Stimulated activated CD8-positive, alpha-beta memory T cell treated with anti-CD3 and anti-CD28 coated beads, Interleukin-2, amount 100 ng/mL, for 1 hour (primary cell): ENCODE data around the gene PSG6.
"Not testable (repeated sequence)": the region's sequence is repeated elsewhere in the genome, so short reads cannot be mapped to it uniquely, and the experiment has no call there.

ENCODE experiments used
- DNase-seq, 2 donors: peaks; one replicate each; pipeline ENCODE4 v3.0.0-alpha.2; 2020; ENCODE audit warnings: low read depth in 2 of 2

The PSG6 gene

DNA sequence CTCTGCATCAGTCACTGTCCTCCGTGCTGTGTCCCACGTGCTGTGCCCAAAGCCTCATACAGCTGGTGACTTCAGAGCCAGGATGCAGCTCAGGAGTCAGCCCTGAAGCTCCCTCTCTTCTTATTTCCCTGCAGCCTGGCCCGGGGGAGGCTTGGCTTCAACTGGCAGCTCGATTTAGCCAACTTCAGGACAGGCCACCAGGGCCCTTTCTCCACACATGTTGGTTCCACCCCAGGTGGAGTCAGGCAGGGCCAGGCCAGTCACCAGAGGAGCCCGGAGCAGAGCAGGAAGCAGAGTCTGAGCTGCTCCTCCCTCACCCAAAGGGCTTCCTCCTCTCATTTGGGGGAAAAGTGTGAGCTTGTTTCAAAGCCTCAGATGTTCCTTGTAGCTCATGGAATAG is 11.5 kb downstream of the PSG6 start:
- DNase-seq = not testable (repeated sequence)

DNA sequence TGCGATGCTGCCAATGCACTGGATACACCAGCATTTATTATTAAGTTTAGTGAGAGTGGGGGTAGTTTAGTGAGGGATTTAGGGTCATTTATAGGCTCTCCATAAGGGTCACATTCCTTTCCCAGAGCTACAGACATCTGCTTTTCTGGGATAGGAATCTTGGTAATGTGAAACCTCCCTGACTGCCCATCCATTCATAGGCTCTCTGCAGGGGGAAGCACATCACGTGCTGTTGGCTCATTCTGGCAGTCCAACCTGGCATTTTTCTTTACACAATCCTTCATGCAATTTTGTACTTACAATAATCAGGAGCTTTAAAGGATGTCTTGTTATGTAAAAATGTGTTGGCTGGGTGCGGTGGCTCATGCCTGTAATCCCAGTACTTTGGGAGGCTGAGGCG is 17.1 kb downstream of the PSG6 start:
- DNase-seq = not testable (repeated sequence)

DNA sequence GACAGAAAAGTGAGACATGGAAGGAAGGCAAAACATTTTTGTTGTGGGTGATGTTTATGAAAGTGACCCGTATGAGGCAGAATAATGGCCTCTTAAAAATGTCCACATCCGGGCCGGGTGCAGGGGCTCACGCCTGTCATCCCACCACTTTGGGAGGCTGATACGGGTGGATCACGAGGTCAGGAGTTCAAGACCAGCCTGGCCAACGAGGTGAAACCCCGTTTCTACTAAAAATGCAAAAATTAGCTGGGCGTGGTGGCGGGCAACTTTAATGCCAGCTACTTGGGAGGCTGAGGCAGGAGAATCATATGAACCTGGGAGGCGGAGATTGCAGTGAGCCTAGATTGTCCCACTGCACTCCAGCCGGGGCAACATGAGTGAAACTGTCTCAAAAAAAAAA is 18.0 kb downstream of the PSG6 start:
- not testable (repeated sequence) for DNase-seq

GRCh38 chr19:42899110-42899509 is 18.6 kb downstream of the PSG6 start:
- not testable (repeated sequence) for DNase-seq

GRCh38 chr19:42898656-42899055 is 19.0 kb downstream of the PSG6 start:
- not testable (repeated sequence) for DNase-seq

DNA sequence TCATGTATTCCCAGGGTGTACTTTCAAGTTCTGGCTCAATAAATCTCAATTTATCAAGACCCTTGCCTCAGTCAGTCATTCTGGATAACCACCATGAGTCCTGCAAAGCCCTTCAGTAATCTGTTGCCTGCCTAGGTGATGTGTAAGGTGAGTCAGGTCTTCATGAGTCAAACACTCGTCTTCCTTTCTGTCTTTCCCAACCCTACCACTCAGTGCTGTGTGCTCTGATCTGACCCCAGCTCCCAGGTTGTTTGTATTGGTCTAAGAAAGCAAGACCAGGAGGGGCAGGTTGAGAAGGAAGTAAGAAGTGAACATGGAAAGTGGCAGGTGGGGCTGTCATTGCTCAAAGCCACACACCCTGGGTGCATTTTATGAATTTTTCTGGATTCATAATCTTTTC is 20.0 kb downstream of the PSG6 start:
- DNase-seq = not testable (repeated sequence)

DNA sequence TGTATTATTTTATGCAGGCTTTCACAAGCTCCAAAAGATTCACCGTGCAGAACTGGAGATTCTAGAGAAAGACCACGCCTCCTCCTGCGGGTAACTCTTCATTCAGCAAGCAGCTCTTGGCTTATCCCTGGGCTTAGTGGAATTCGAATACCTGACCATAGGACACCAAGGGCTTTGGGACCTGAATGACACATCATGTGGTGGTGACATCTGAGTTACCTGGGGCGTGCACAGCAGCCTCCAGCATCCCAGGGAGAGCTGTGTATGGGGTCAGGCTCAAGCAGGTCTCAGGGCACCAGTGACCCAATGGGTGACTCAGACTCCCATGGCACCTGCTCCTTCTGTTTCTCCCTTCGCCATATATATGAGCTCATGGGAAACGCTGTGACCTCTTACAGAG is 27.2 kb downstream of the PSG6 start:
- DNase-seq = not testable (repeated sequence)

- DNase-seq = not testable (repeated sequence)
These were observed 29.7 kb downstream of the PSG6 start for GRCh38 chr19:42887876-42888445.

- not testable (repeated sequence) for DNase-seq
These were observed 35.0 kb downstream of the PSG6 start for GRCh38 chr19:42882730-42883129.

- DNase-seq = not testable (repeated sequence)
These were observed 35.7 kb downstream of the PSG6 start for GRCh38 chr19:42882010-42882409.

DNA sequence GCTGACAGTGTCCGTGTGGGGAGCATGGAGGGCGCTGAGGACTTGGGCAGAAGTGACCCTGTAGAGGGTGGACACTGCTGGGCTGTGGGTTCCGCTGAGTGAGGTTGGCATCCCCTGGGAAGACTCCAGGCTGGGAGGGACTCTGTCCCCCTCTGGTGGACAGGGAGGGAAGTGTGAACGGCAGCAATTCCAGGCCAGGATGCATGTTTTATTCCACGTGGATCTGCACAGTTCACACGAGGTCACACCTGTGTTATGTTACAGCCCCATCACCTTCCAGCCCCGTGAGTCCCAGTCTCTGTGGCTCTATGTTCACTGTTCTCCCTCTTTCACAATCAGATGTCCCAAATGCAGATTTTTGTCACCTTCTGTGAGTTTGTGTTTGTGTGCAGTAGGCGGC is 36.4 kb downstream of the PSG6 start:
- DNase-seq = not testable (repeated sequence)

DNA sequence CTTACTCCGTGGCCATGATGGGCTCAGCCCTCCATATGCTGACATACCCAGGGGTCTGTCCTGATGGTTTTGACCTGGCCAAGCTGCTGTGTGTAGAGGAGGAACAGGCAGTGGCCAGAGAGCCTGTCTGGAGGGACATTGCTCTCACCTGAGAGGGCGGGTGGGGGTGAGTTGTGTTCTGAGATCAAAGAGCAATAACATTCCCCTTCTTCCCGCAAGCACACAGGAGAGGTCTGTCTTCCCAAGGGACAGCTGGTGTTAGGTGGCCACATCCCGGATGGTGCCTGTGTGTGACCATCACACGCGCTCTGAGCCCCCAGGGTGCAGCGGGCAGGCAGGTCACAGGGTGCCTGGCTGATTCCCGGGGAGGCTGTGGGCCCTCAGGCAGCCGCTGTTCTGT is 37.1 kb downstream of the PSG6 start:
- DNase-seq = not testable (repeated sequence)

DNA sequence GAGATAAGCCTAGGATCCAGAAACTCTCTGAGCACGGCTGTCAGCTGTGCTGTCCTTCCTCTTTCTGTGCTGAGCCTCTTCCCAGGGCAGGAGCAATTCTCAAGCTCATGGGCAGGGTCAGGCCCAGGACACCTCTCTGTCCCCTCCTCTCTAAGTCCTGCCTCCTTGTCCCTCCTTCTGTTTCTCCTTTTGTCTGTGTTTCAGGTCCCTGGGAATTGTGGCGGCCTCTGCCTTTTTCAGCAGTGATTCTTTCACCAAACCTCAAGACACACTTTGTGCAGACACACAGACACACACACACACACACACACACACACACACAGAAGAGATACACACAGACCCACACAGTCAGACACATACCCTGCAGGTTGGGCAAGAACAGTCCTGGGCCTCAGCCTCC is 38.1 kb downstream of the PSG6 start, which contains the start of gene PSG1:
Gene PSG1, minus strand, starts transcription at position 101 of the 400 bp plus-strand sequence. CDS start 132 bp downstream, outside the sequence.
- DNase-seq = no peak

GRCh38 chr19:42876596-42876995 is 41.1 kb downstream of the PSG6 start:
- DNase-seq = not testable (repeated sequence)

- DNase-seq = not testable (repeated sequence)
These were observed 41.8 kb downstream of the PSG6 start for GRCh38 chr19:42875881-42876280.

DNA sequence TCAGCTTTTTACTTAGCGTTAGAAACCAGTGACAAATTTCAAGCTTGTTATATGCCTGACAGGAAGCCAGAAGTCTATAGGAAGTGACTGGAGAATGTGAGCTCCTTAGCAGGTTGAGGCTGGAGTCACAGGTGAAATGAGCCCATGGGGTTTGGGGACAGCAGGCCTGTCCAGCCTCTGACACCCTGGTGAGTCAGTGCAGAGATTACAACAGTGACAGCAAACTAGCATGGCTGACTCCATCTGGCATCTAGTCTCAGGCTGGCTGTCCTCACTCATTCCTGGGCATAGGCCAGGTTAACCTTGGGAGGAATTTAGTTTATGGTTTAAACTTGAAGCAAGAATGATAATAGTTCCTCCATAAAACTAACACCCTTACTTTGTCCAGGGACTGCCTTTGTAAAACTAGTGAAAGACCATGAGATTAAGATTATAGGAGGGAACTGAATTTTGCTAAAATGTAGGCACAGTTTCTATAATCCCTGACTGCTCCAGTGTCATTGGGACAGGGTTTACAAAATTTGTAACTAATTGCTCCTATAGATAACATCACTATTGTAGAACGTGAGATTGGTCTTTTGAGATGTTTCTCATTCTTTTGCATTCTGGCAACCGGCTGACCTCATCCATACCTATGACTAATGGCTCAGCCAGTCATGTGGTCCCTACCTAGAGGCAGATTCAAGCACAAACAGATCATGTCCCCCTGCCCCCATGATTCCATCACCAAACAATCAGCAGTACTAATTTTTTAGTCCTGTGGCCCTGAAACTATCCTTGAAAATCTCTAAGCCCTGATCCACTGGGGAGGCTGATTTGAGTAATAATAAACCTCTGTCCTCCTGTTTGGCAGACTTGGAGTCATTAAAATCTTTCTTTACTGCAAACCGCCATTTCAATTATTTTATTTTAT is 42.5 kb downstream of the PSG6 start:
- not testable (repeated sequence) for DNase-seq

DNA sequence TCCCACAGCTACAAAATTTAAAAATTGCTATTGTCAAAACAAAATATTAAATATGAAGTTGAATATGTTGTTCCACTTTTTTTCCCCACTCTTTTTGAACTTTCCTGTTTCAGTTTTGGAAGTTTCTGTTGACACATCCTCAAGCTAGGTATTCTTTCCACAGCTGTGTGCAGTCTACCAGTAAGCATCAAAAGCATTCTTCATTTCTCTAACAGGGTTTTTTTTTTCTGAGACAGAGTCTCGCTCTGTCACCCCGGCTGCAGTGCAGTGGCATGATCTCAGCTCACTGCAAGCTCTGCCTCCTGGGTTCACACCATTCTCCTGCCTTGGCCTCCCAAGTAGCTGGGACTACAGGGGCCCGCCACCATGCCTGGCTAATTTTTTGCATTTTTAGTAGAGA is 43.6 kb downstream of the PSG6 start:
- not testable (repeated sequence) for DNase-seq

DNA sequence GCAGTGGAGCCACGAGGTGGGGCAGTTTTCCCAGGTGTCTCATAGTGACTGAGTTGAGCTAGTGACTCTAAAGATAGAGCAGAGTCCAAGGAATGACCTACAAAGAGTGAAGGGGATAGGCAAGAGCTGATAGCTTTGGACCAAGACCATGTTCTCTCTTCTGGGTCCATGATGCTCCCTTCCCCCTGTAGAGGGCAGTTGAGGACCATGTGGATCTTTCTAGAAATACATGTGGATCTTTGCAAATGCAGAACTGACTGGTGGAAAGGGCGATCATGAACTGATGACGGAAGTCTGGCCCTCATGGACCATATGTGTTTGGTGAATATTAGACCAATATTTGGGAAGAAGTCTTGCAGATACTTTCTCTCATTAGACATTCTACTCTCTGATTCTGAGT is 45.1 kb downstream of the PSG6 start:
- no peak for DNase-seq

GRCh38 chr19:42857544-42857867 is 60.2 kb downstream of the PSG6 start:
- DNase-seq = no peak

GRCh38 chr19:42856866-42857543 is 60.7 kb downstream of the PSG6 start:
- DNase-seq = not testable (repeated sequence)

DNA sequence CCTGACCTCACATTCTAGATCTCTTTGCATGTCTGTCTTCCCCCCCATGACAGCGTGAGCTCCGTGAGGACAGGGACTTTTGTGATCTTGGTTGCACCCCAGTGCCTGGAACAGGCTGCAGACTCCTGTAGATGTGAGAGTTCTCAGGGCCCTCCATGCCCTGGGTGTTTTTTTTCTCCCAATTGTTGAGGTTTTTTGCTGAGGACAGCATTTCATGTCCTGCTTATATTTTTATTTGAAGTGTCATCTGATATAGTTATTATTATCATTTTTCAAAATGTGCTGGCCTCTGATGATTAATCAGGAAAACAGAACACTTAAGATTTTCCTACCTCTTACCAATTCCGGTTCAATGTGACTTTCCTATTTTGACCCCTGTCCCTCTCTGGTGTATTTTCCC is 62.9 kb downstream of the PSG6 start:
- not testable (repeated sequence) for DNase-seq

DNA sequence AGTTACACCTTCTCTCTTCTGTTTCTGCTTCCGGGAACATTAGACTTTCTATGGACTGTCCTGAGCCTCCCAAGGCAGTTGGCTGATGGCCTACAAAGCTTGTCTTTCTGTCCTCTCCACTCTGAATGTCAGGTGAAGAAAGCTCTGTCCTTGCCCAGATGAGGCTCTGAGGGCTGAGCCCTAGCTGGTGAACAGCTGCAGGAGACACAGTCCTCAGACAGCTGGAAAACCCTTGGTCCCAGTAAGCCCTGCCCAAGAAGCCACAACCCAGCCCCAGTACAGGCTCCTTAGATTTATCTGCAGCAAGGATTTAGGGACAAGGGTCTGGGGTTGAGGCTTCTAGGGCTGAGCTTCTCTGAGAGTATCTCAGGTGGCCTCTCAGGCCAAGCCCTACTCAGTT is 64.5 kb downstream of the PSG6 start:
- not testable (repeated sequence) for DNase-seq
